Endothelial cell of umbilical vein (primary cell): ENCODE measurements around the gene CPNE9. TPM values are rescaled to one million over a fixed set of nuclear protein-coding genes. Genes with fewer than 3 reads are reported as not detected.

Source experiments
- BruUV-seq: library from RNA; stranded (reverse); fragments of 400-500 nt; replicated peaks from 2 replicates; lab custom pipeline; 2021; lab: Mats Ljungman, UMichigan
- CTCF ChIA-PET: fragments of 300-600, 350-600 bp; sonication (Branson Sonifier 250); formaldehyde crosslinking; loops from one replicate; lab custom pipeline; 2021; ENCODE audit warnings: antibody characterized with exemption, inconsistent platforms; lab: Charles Lee
- POLR2A ChIA-PET: fragments of 300-600, 350-600 bp; sonication (Branson Sonifier 250); formaldehyde crosslinking; loops from one replicate; lab custom pipeline; 2021; ENCODE audit warnings: antibody characterized with exemption, inconsistent platforms; lab: Charles Lee
- DNase-seq: peaks from one replicate; pipeline ENCODE4 v3.0.0-alpha.2; 2011; ENCODE audit warnings: low read depth, low spot score
- FAIRE-seq: peaks from 2 replicates; lab custom pipeline; 2011; peaks lifted over from hg19 to GRCh38; lab: Jason Lieb, UNC
- H2AFZ ChIP-seq: 2 replicates; pipeline ENCODE4 v1.6.0; 2012; ENCODE audit warnings: low read depth, low read length, control low read depth, inconsistent platforms
- H3K27ac ChIP-seq: 2 replicates; pipeline ENCODE4 v1.5.1; 2011; ENCODE audit warnings: low read depth, mild to moderate bottlenecking, control low read depth, low read length, moderate library complexity; ENCODE audit not compliant: insufficient read depth
- H3K27me3 ChIP-seq, 2 experiments: 2 replicates each; pipeline versions ENCODE4 v1.6.0 to v1.6.1; 2011; ENCODE audit warnings: low read length in 2 of 2, mixed read lengths in 1 of 2; ENCODE audit not compliant: control insufficient read depth in 2 of 2, insufficient read depth in 2 of 2
- H3K36me3 ChIP-seq, 2 experiments: 2 replicates in 1 of 2; 3 replicates in 1 of 2; pipeline ENCODE4 v1.5.1; 2011; ENCODE audit warnings: low read length in 2 of 2, mild to moderate bottlenecking in 1 of 2, moderate library complexity in 1 of 2; ENCODE audit not compliant: control insufficient read depth in 2 of 2, insufficient read depth in 2 of 2; ENCODE audit errors: extremely low read depth in 1 of 2
- H3K4me1 ChIP-seq: 3 replicates; pipeline ENCODE4 v1.5.1; 2011; ENCODE audit warnings: mild to moderate bottlenecking, low read length; ENCODE audit not compliant: control insufficient read depth, insufficient read depth; ENCODE audit errors: extremely low read depth
- H3K4me2 ChIP-seq: 2 replicates; pipeline ENCODE4 v1.6.1; 2011; ENCODE audit warnings: low read length, control low read depth, mixed read lengths; ENCODE audit not compliant: insufficient read depth
- H3K4me3 ChIP-seq, 3 experiments: fragments of 200-600 bp in 1 of 3; sonication (generic), shearing (Covaris generic) in 1 of 3; replicated peaks in 1 of 3; 2 replicates each; pipeline ENCODE4 v1.5.1; 2011 to 2016; ENCODE audit warnings: control low read depth in 3 of 3, low read length in 3 of 3, mild to moderate bottlenecking in 2 of 3, inconsistent platforms in 1 of 3, low read depth in 1 of 3, moderate library complexity in 1 of 3; ENCODE audit not compliant: insufficient read depth in 1 of 3
- H3K79me2 ChIP-seq: 2 replicates; pipeline ENCODE4 v1.6.0; 2012; ENCODE audit warnings: low read length, inconsistent platforms; ENCODE audit not compliant: control insufficient read depth, insufficient read depth
- H3K9ac ChIP-seq: replicated peaks from 2 replicates; pipeline ENCODE3; 2011; ENCODE audit warnings: low read length, control low read depth; ENCODE audit not compliant: insufficient read depth; ENCODE audit errors: extremely low read depth
- H3K9me1 ChIP-seq: replicated peaks from 3 replicates; pipeline ENCODE4 v1.6.0; 2011; ENCODE audit warnings: mild to moderate bottlenecking, low read length; ENCODE audit not compliant: control insufficient read depth, insufficient read depth; ENCODE audit errors: extremely low read depth
- H3K9me3 ChIP-seq: replicated peaks from 2 replicates; pipeline ENCODE4 v1.5.1; 2012; ENCODE audit warnings: low read length, inconsistent platforms; ENCODE audit not compliant: control insufficient read depth, insufficient read depth
- H4K20me1 ChIP-seq: replicated peaks from 2 replicates; pipeline ENCODE3; 2011; ENCODE audit warnings: mild to moderate bottlenecking, low read length; ENCODE audit not compliant: control insufficient read depth, insufficient read depth; ENCODE audit errors: extremely low read depth
- EZH2 ChIP-seq: IDR thresholded peaks from 2 replicates; pipeline ENCODE4 v1.6.1; 2012; ENCODE audit warnings: borderline replicate concordance, low read depth, mild to moderate bottlenecking, moderate library complexity, low read length, inconsistent platforms; ENCODE audit not compliant: severe bottlenecking
- FOS ChIP-seq: IDR thresholded peaks from 2 replicates; pipeline ENCODE4 v1.6.1; 2011; ENCODE audit warnings: mild to moderate bottlenecking, low read length, moderate library complexity, borderline replicate concordance; ENCODE audit not compliant: insufficient read depth
- GATA2 ChIP-seq: IDR thresholded peaks from 2 replicates; pipeline ENCODE4 v1.7.0; 2011; ENCODE audit warnings: low read depth, mild to moderate bottlenecking, moderate library complexity, mixed read lengths, low read length; ENCODE audit not compliant: insufficient read length, insufficient read depth
- JUN ChIP-seq: IDR thresholded peaks from 2 replicates; pipeline ENCODE4 v1.6.1; 2011; ENCODE audit warnings: borderline replicate concordance, low read depth; ENCODE audit not compliant: insufficient read length, insufficient read depth
- MYC ChIP-seq: IDR thresholded peaks from one replicate; pipeline ENCODE4 v1.6.1; 2011; ENCODE audit warnings: mild to moderate bottlenecking, low read depth, low read length
- POLR2A ChIP-seq: IDR thresholded peaks from 2 replicates; pipeline ENCODE4 v1.6.1; 2012; ENCODE audit warnings: low read depth, mild to moderate bottlenecking, control low read depth, low read length
- POLR2AphosphoS5 ChIP-seq: IDR thresholded peaks from 2 replicates; pipeline ENCODE4 v1.6.1; 2012; ENCODE audit warnings: low read depth, mild to moderate bottlenecking, control low read depth, low read length, moderate library complexity; ENCODE audit not compliant: insufficient read depth
- dilution Hi-C: fragments of 300-500 bp; cut with MboI; formaldehyde crosslinking; loops from one replicate; pipeline ENCODE4 v1.15.0; 2019; ENCODE audit warnings: low sequenced_read_pairs; ENCODE audit not compliant: extremely low pct_ligation_motif_present
- intact Hi-C: fragments of 100-400 bp; cut with micrococcal nuclease; formaldehyde crosslinking; loops from one replicate; pipeline ENCODE4 v1.10.0; 2022
- polyA plus RNA-seq, 4 experiments: library from polyadenylated mRNA; depleted of rRNA in 3 of 4; stranded (reverse) in 3 of 4; unstranded in 1 of 4; fragments of >200 nt; gene quantifications; 2 replicates each; pipeline versions ENCODE4 v1.2.1 to v1.2.3, GENCODE V29; 2011 to 2012; ENCODE audit warnings: missing spikeins in 1 of 4
- total RNA-seq: library from RNA; stranded (reverse); gene quantifications from 2 replicates; pipeline ENCODE4 v1.2.3, GENCODE V29; 2021
- TF ChIP-seq, protein P1 (sequence below), 2 donors: IDR thresholded peaks; 1 replicate in 1 of 2; 2 replicates in 1 of 2; pipeline ENCODE4 v1.5.1; 2011; ENCODE audit warnings: low read length in 2 of 2, mild to moderate bottlenecking in 2 of 2, moderate library complexity in 2 of 2, control low read depth in 1 of 2, inconsistent platforms in 1 of 2, low read depth in 1 of 2; ENCODE audit not compliant: insufficient read depth in 1 of 2; ENCODE audit errors: extremely low read depth in 1 of 2
- TF ChIP-seq, protein P2 (sequence below): IDR thresholded peaks from 2 replicates; pipeline ENCODE4 v1.6.1; 2011; ENCODE audit not compliant: insufficient read depth, insufficient read length

Gene CPNE9
- total and polyA plus RNA-seq, 2 donors (not counting 3 experiments of a cell fraction or from before 2014, with no cell fraction given): not detected

DNA sequence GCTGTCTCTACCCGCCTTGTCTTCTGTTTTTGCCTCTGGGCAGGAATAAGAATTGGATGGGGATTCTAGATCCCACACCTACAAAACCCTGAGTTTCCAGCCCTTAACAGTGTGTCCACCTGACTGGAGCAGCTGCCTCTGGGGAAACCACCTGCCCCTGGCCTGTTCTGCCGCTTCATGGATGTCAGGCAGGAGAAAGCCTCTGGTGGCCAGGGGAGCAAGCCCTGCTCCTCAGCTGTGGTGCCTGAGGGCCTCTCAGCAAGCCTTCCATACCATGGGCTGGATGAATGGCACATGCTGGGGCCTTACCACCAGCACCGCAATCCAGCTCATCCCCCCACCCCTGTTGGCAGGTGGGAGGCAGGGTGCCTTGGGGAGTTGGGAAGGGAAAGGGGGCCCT, 5.3 kb upstream of the CPNE9 start:
- intact Hi-C loops: no loop called here
- Histone ChIP-seq H3K79me2 (no peaks in the 10 kb centered on the region), H3K4me3 (no peak overlapping the region), H3K4me2 (no peak overlapping the region), H2AFZ (no peak overlapping the region), H3K9me1 (no peaks in the 10 kb centered on the region), H3K36me3 (peaks cover 0 to 25% of the 10 kb centered on the region in 2 experiments), H3K27ac (no peak overlapping the region), H4K20me1 (no peaks in the 10 kb centered on the region), H3K27me3 (no peaks in the 10 kb centered on the region), H3K9ac (no peak overlapping the region), H3K4me1 (no peaks in the 10 kb centered on the region), H3K9me3 (no peaks in the 10 kb centered on the region)
- POLR2A ChIA-PET: no interaction called here
- no TSS peak for BruUV-seq
- CTCF ChIA-PET: interaction anchor here (0.7 to 1.4 kb wide), 2 partner anchors 9 to 1152 kb away, joined by 3 to 5 read pairs; no protein-coding TSS in a partner anchor
- FAIRE-seq: no peak
- dilution Hi-C loops: no loop called here
- TF ChIP-seq EZH2: no peak
- TF ChIP-seq, protein P1, sequence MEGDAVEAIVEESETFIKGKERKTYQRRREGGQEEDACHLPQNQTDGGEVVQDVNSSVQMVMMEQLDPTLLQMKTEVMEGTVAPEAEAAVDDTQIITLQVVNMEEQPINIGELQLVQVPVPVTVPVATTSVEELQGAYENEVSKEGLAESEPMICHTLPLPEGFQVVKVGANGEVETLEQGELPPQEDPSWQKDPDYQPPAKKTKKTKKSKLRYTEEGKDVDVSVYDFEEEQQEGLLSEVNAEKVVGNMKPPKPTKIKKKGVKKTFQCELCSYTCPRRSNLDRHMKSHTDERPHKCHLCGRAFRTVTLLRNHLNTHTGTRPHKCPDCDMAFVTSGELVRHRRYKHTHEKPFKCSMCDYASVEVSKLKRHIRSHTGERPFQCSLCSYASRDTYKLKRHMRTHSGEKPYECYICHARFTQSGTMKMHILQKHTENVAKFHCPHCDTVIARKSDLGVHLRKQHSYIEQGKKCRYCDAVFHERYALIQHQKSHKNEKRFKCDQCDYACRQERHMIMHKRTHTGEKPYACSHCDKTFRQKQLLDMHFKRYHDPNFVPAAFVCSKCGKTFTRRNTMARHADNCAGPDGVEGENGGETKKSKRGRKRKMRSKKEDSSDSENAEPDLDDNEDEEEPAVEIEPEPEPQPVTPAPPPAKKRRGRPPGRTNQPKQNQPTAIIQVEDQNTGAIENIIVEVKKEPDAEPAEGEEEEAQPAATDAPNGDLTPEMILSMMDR (IDR thresholded peaks at IDR 0.05; ENCODE audit: extremely low read depth in 1 of 2, insufficient read depth in 1 of 2, low read depth in 1 of 2, low read length in 2 of 2): no peak
- no peak for TF ChIP-seq FOS
- no peak for TF ChIP-seq GATA2
- no peak for TF ChIP-seq POLR2A
- TF ChIP-seq JUN: no peak
- TF ChIP-seq MYC: no peak
- TF ChIP-seq, protein P2, sequence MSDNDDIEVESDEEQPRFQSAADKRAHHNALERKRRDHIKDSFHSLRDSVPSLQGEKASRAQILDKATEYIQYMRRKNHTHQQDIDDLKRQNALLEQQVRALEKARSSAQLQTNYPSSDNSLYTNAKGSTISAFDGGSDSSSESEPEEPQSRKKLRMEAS: no peak
- no peak for TF ChIP-seq POLR2AphosphoS5
- DNase-seq: no peak
